B cell (primary cell): Measurements from ENCODE around the gene CCDC57. TPM values are rescaled to one million over a fixed set of nuclear protein-coding genes. Genes with fewer than 3 reads are reported as not detected.

Experiments
- ATAC-seq: fragments of 200-7000 bp; cut with Tn5 transposase; one replicate; pipeline ENCODE4 v1.10.0; 2021; ENCODE audit warnings: low read depth, mild to moderate bottlenecking, moderate number of reproducible peaks, moderate library complexity
- CTCF ChIA-PET: fragments of 350-600 bp; sonication (Branson Sonifier 250); formaldehyde crosslinking; loops from one replicate; lab custom pipeline; 2021; ENCODE audit warnings: antibody characterized with exemption, inconsistent platforms; lab: Charles Lee
- POLR2A ChIA-PET: fragments of 350-600 bp; sonication (Branson Sonifier 250); formaldehyde crosslinking; loops from one replicate; lab custom pipeline; 2021; ENCODE audit warnings: antibody characterized with exemption; lab: Charles Lee
- DNase-seq: peaks from one replicate; pipeline ENCODE4 v3.0.0; 2013
- H2AFZ ChIP-seq: 2 replicates; pipeline ENCODE4 v1.6.1; 2012; ENCODE audit warnings: mild to moderate bottlenecking, low read depth, low read length; ENCODE audit not compliant: insufficient read depth, poor library complexity, severe bottlenecking
- H3K27ac ChIP-seq, 2 donors: 1 replicate in 1 of 2; 2 replicates in 1 of 2; pipeline ENCODE4 v1.5.1; 2012 to 2013; ENCODE audit warnings: low read length in 2 of 2, mild to moderate bottlenecking in 2 of 2, moderate library complexity in 1 of 2
- H3K27me3 ChIP-seq, 4 experiments: fragments of 200-600 bp in 1 of 4; sonication (generic) in 1 of 4; replicated peaks in 1 of 4; 1 replicate in 2 of 4; 2 replicates in 2 of 4; pipeline versions ENCODE4 v1.6.1 to v1.7.0; 2013 to 2016; ENCODE audit warnings: low read length in 3 of 4, mild to moderate bottlenecking in 2 of 4, mixed read lengths in 1 of 4, moderate library complexity in 1 of 4; ENCODE audit not compliant: insufficient read depth in 4 of 4, control insufficient read depth in 3 of 4; ENCODE audit errors: control extremely low read depth in 1 of 4
- H3K36me3 ChIP-seq, 2 experiments: replicated peaks in 1 of 2; 1 replicate in 1 of 2; 2 replicates in 1 of 2; pipeline versions ENCODE4 v1.6.1 to v1.7.1; 2013; ENCODE audit warnings: low read length in 1 of 2; ENCODE audit not compliant: insufficient read depth in 2 of 2, control insufficient read depth in 1 of 2; ENCODE audit errors: control extremely low read depth in 1 of 2, extremely low read depth in 1 of 2
- H3K4me1 ChIP-seq, 2 donors: fragments of 200-600 bp in 1 of 2; sonication (generic) in 1 of 2; 1 replicate in 1 of 2; 2 replicates in 1 of 2; pipeline versions ENCODE4 v1.5.1 to v1.6.1; 2013 to 2017; ENCODE audit warnings: low read length in 2 of 2; ENCODE audit not compliant: control insufficient read depth in 2 of 2, insufficient read depth in 2 of 2
- H3K4me2 ChIP-seq: replicated peaks from 2 replicates; pipeline ENCODE3; 2012; ENCODE audit warnings: mild to moderate bottlenecking, low read depth, low read length; ENCODE audit not compliant: poor library complexity, severe bottlenecking
- H3K4me3 ChIP-seq, 5 experiments: fragments of 200-600 bp in 1 of 5; sonication (generic) in 1 of 5; 1 replicate in 3 of 5; 2 replicates in 2 of 5; pipeline versions ENCODE4 v1.5.1 to v1.7.0; 2011 to 2016; ENCODE audit warnings: low read length in 4 of 5, mild to moderate bottlenecking in 4 of 5, low read depth in 2 of 5, control low read depth in 1 of 5, moderate library complexity in 1 of 5; ENCODE audit not compliant: insufficient read depth in 1 of 5; ENCODE audit errors: control extremely low read depth in 1 of 5, extremely low read depth in 1 of 5
- H3K79me2 ChIP-seq: fragments of 200-600 bp; sonication (generic); one replicate; pipeline ENCODE4 v1.6.0; 2016; ENCODE audit warnings: low read length; ENCODE audit not compliant: control insufficient read depth, insufficient read depth
- H3K9ac ChIP-seq: fragments of 200-600 bp; sonication (generic); 2 replicates; pipeline ENCODE4 v1.6.1; 2017; ENCODE audit warnings: mild to moderate bottlenecking, low read length, moderate library complexity
- H3K9me3 ChIP-seq, 3 donors: one replicate each; pipeline versions ENCODE4 v1.6.1 to v1.7.1; 2013; ENCODE audit warnings: low read length in 2 of 3; ENCODE audit not compliant: control insufficient read depth in 2 of 3, insufficient read depth in 1 of 3; ENCODE audit errors: control extremely low read depth in 1 of 3
- H4K20me1 ChIP-seq: 2 replicates; pipeline ENCODE4 v1.6.0; 2012; ENCODE audit warnings: mild to moderate bottlenecking, low read length; ENCODE audit not compliant: insufficient read depth, control insufficient read depth, poor library complexity, severe bottlenecking
- H3K27ac Mint-ChIP-seq: one replicate; pipeline ENCODE4 v1.8.0; 2021; ENCODE audit warnings: mixed read lengths
- H3K27me3 Mint-ChIP-seq: one replicate; pipeline ENCODE4 v1.8.0; 2021; ENCODE audit warnings: mixed read lengths
- H3K4me1 Mint-ChIP-seq: one replicate; pipeline ENCODE4 v1.8.0; 2021; ENCODE audit warnings: mixed read lengths
- H3K4me3 Mint-ChIP-seq: one replicate; pipeline ENCODE4 v1.8.0; 2021; ENCODE audit warnings: mixed read lengths
- H3K9me3 Mint-ChIP-seq: one replicate; pipeline ENCODE4 v1.8.0; 2022; ENCODE audit warnings: mixed read lengths; ENCODE audit not compliant: insufficient read depth
- EZH2 ChIP-seq: IDR thresholded peaks from 2 replicates; pipeline ENCODE4 v1.6.1; 2012; ENCODE audit warnings: borderline replicate concordance, low read depth, mild to moderate bottlenecking, moderate library complexity, low read length; ENCODE audit not compliant: insufficient read depth, poor library complexity, severe bottlenecking
- WGBS: methylation state at CpG from one replicate; pipeline ENCODE4 v1.1.5; 2013; ENCODE audit warnings: missing lambda C conversion rate; ENCODE audit not compliant: insufficient coverage; 5-methylcytosine and 5-hydroxymethylcytosine counted together
- intact Hi-C: fragments of 100-400 bp; cut with micrococcal nuclease; formaldehyde crosslinking; loops from one replicate; pipeline ENCODE4 v1.10.0; 2022
- polyA plus RNA-seq: library from polyadenylated mRNA; depleted of rRNA; stranded (reverse); fragments of >200 nt; gene quantifications from 2 replicates; pipeline ENCODE4 v1.2.3, GENCODE V29; 2012
- total RNA-seq, 2 donors: library from RNA; stranded (reverse); fragments of 120-200 nt in 1 of 2; gene quantifications; 1 replicate in 1 of 2; 2 replicates in 1 of 2; pipeline versions ENCODE4 v1.2.3 to v1.2.4, GENCODE V29; 2013 to 2022
- TF ChIP-seq, protein P1 (sequence below): fragments of 200-600 bp; IDR thresholded peaks from one replicate; pipeline ENCODE4 v1.8.0; 2022; ENCODE audit warnings: antibody characterized with exemption, mild to moderate bottlenecking

The CCDC57 gene
- total and polyA plus RNA-seq, 2 donors (not counting 1 experiment from before 2014, with no cell fraction given), result 49.7 to 67.2 TPM

DNA sequence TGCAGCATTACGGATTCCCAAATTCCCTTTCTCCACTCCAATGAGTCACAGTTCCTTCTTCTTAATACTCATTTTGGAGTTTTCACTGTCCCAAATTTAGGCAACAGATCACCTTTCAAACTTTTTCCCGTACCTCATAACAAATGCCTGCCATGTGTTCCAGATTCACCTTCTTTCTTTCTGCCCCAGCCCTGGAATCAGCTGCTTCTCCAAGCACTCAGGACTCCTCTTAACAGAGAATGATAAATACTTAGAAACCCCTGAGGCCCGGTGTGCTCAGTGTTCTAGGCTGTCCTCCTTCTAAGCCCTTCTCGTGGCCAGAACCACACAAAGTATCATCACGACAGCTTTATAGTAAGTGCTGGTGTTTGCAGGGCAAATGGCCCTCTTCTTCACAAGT is 45.9 kb upstream of the CCDC57 start:
- Histone ChIP-seq H3K4me2 (no peak overlapping the region), H3K27me3 (no peaks in the 10 kb centered on the region), H3K36me3 (peaks cover 6 to 69% of the 10 kb centered on the region in 2 experiments), H3K79me2 (peaks cover 72% of the 10 kb centered on the region), H3K4me1 (no peaks in the 10 kb centered on the region), H4K20me1 (peaks cover 82% of the 10 kb centered on the region), H3K27ac (peak overlapping the region in 1 of 2 donors; percentile 3), H3K9ac (no peak overlapping the region), H2AFZ (no peak overlapping the region), H3K4me3 (no peak overlapping the region), H3K9me3 (peaks cover 0 to 6% (median 0%) of the 10 kb centered on the region in 3 donors)
- ATAC-seq (no peak), DNase-seq (no peak)
- Mint-ChIP-seq H3K9me3 (no peaks in the 10 kb centered on the region), H3K4me3 (no peak overlapping the region), H3K4me1 (peaks cover 2% of the 10 kb centered on the region), H3K27me3 (no peaks in the 10 kb centered on the region), H3K27ac (peak overlapping the region; percentile 2)
- WGBS, result 94% methylated on average over 3 of the region's 5 CpGs
- ChIA-PET POLR2A (no interaction called here), CTCF (no interaction called here)
- intact Hi-C loops, result no loop called here
- no peak for TF ChIP-seq EZH2

- H3K9ac ChIP-seq, result no peak overlapping the region
- H3K4me1 Mint-ChIP-seq, result peaks cover 2% of the 10 kb centered on the region
- H3K9me3 ChIP-seq, result peaks cover 0 to 15% (median 0%) of the 10 kb centered on the region in 3 donors
- H3K27me3 Mint-ChIP-seq, result no peaks in the 10 kb centered on the region
- no peak overlapping the region for H3K4me3 Mint-ChIP-seq
- no peak overlapping the region for H2AFZ ChIP-seq
- no peak overlapping the region for H3K4me3 ChIP-seq
- no peaks in the 10 kb centered on the region for H3K27me3 ChIP-seq
- ATAC-seq, result peak; percentile 66
- no peaks in the 10 kb centered on the region for H3K4me1 ChIP-seq
- no peak overlapping the region for H3K4me2 ChIP-seq
- peaks cover 68% of the 10 kb centered on the region for H3K79me2 ChIP-seq
- peak overlapping the region; percentile 37 for H3K27ac Mint-ChIP-seq
- TF ChIP-seq, protein P1, sequence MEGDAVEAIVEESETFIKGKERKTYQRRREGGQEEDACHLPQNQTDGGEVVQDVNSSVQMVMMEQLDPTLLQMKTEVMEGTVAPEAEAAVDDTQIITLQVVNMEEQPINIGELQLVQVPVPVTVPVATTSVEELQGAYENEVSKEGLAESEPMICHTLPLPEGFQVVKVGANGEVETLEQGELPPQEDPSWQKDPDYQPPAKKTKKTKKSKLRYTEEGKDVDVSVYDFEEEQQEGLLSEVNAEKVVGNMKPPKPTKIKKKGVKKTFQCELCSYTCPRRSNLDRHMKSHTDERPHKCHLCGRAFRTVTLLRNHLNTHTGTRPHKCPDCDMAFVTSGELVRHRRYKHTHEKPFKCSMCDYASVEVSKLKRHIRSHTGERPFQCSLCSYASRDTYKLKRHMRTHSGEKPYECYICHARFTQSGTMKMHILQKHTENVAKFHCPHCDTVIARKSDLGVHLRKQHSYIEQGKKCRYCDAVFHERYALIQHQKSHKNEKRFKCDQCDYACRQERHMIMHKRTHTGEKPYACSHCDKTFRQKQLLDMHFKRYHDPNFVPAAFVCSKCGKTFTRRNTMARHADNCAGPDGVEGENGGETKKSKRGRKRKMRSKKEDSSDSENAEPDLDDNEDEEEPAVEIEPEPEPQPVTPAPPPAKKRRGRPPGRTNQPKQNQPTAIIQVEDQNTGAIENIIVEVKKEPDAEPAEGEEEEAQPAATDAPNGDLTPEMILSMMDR, result no peak
- TF ChIP-seq EZH2, result no peak
- 96% methylated on average over 7 of the region's 10 CpGs for WGBS
- peak overlapping the region; percentile 2 to 36 for H3K27ac ChIP-seq
- DNase-seq, result peak; percentile 51
- POLR2A ChIA-PET, result no interaction called here
- H3K9me3 Mint-ChIP-seq, result no peaks in the 10 kb centered on the region
- intact Hi-C loops, result no loop called here
- peaks cover 82% of the 10 kb centered on the region for H4K20me1 ChIP-seq
- H3K36me3 ChIP-seq, result peaks cover 6 to 69% of the 10 kb centered on the region in 2 experiments
- CTCF ChIA-PET, result no interaction called here
These were observed 44.8 kb upstream of the CCDC57 start for GRCh38 chr17:82257473-82257872.
